Uterus (tissue), 4 donors: Measurements from ENCODE around the gene SLC4A7. TPM values are rescaled to one million over a fixed set of nuclear protein-coding genes. Genes with fewer than 3 reads are reported as not detected.
"Not testable (repeated sequence)": the region's sequence is repeated elsewhere in the genome, so short reads cannot be mapped to it uniquely, and the experiment has no call there.

Experiments
- DNase-seq, 2 donors: peaks; one replicate each; pipeline ENCODE4 v3.0.0-alpha.2; 2019 to 2020
- H3K27ac ChIP-seq, 2 donors: fragments of 200-600 bp; sonication (generic); 1 replicate in 1 of 2; 2 replicates in 1 of 2; pipeline ENCODE4 v1.5.1; 2016 to 2018
- H3K27me3 ChIP-seq, 2 donors: fragments of 200-600 bp; sonication (generic); one replicate each; pipeline ENCODE4 v1.5.1; 2018 to 2019; ENCODE audit warnings: control low read depth in 1 of 2
- H3K36me3 ChIP-seq, 2 donors: fragments of 200-600 bp; sonication (generic); one replicate each; pipeline ENCODE4 v1.5.1; 2019; ENCODE audit warnings: control low read depth in 1 of 2
- H3K4me1 ChIP-seq, 2 donors: fragments of 200-600 bp; sonication (generic); one replicate each; pipeline ENCODE4 v1.5.1; 2018 to 2019; ENCODE audit warnings: control low read depth in 1 of 2
- H3K4me3 ChIP-seq, 2 donors: fragments of 200-600 bp; sonication (generic); 1 replicate in 1 of 2; 2 replicates in 1 of 2; pipeline ENCODE4 v1.5.1; 2018 to 2019; ENCODE audit warnings: mild to moderate bottlenecking in 1 of 2
- H3K9me3 ChIP-seq, 2 donors: fragments of 200-600 bp; sonication (generic); one replicate each; pipeline ENCODE4 v1.5.1; 2019; ENCODE audit warnings: control low read depth in 1 of 2
- POLR2A ChIP-seq, 2 donors: fragments of 450-650 bp; IDR thresholded peaks; one replicate each; pipeline ENCODE4 v1.6.1; 2016; ENCODE audit warnings: antibody characterized with exemption in 2 of 2, mild to moderate bottlenecking in 1 of 2, moderate library complexity in 1 of 2
- intact Hi-C: fragments of 100-400 bp; cut with DNase I; formaldehyde crosslinking; loops from one replicate; pipeline ENCODE4 v1.15.1; 2023; ENCODE audit warnings: low total_unique reads
- total RNA-seq, 4 donors: library from RNA; depleted of rRNA in 3 of 4; stranded (reverse); fragments of >200 nt in 3 of 4; gene quantifications; one replicate each; pipeline versions ENCODE4 v1.1.0 to v1.2.4, GENCODE V29; 2014 to 2023
- TF ChIP-seq, protein P1 (sequence below), 4 experiments: fragments of 200-600 bp in 2 of 4; fragments of 450-650 bp in 2 of 4; sonication (generic) in 2 of 4; IDR thresholded peaks; one replicate each; pipeline ENCODE4 v1.5.1; 2016 to 2019; ENCODE audit warnings: antibody characterized with exemption in 4 of 4, mild to moderate bottlenecking in 2 of 4, moderate library complexity in 1 of 4
- donor health status: DM: yes; HTN: yes; CAD: no.

The SLC4A7 gene
- total RNA-seq, 4 donors from 2014 or later: 20.0 to 83.5 (median 37.2) TPM

DNA sequence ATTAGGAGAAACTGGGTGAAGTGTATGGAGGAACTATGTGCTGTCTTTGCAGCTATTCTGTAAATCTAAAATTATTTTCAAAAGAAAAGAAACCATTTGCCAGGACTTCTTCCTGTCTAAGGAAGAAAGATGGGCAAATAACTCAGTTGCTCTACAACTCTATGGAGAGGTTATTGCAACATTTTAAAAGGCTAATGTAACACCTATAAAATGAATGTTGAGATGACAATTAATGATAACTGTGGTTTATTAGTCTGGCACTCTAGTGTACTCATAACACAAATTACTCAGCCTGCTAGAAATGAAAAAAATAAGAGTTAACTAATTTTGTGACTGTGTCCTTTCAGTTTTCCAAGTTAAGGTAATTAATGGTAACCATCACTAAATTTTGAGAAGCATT, 32.3 kb downstream of the SLC4A7 start:
- intact Hi-C loops: no loop called here
- TF ChIP-seq, protein P1, sequence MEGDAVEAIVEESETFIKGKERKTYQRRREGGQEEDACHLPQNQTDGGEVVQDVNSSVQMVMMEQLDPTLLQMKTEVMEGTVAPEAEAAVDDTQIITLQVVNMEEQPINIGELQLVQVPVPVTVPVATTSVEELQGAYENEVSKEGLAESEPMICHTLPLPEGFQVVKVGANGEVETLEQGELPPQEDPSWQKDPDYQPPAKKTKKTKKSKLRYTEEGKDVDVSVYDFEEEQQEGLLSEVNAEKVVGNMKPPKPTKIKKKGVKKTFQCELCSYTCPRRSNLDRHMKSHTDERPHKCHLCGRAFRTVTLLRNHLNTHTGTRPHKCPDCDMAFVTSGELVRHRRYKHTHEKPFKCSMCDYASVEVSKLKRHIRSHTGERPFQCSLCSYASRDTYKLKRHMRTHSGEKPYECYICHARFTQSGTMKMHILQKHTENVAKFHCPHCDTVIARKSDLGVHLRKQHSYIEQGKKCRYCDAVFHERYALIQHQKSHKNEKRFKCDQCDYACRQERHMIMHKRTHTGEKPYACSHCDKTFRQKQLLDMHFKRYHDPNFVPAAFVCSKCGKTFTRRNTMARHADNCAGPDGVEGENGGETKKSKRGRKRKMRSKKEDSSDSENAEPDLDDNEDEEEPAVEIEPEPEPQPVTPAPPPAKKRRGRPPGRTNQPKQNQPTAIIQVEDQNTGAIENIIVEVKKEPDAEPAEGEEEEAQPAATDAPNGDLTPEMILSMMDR (IDR thresholded peaks at IDR 0.05): no peak
- no peak for TF ChIP-seq POLR2A (IDR thresholded peaks at IDR 0.05)
- no peak overlapping the region for H3K27ac ChIP-seq
- H3K36me3 ChIP-seq: no peaks in the 10 kb centered on the region
- H3K27me3 ChIP-seq: no peaks in the 10 kb centered on the region
- no peak for DNase-seq
- H3K4me3 ChIP-seq: no peak overlapping the region
- H3K4me1 ChIP-seq: no peaks in the 10 kb centered on the region
- H3K9me3 ChIP-seq: no peaks in the 10 kb centered on the region

DNA sequence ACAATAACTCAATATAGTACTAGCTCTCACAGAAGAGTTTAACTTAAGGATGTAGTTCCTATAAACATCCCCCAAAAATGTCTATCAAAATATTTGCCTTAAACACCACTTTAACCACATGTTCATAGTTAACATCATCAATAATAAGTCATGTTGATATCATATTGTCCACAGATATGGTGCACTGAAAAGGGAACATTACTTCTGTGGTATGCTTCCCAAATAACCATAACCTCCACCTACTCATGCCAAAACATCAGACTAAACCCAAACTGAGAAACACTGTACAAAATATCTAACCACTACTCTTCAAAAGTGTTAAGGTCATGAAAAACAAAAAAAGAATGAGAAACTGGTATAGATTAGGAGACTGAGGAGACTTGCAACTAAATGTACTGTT, 32.9 kb downstream of the SLC4A7 start:
- TF ChIP-seq, protein P1 (IDR thresholded peaks at IDR 0.05): no peak
- no peak for TF ChIP-seq POLR2A (IDR thresholded peaks at IDR 0.05)
- no peaks in the 10 kb centered on the region for H3K27me3 ChIP-seq
- intact Hi-C loops: no loop called here

DNA sequence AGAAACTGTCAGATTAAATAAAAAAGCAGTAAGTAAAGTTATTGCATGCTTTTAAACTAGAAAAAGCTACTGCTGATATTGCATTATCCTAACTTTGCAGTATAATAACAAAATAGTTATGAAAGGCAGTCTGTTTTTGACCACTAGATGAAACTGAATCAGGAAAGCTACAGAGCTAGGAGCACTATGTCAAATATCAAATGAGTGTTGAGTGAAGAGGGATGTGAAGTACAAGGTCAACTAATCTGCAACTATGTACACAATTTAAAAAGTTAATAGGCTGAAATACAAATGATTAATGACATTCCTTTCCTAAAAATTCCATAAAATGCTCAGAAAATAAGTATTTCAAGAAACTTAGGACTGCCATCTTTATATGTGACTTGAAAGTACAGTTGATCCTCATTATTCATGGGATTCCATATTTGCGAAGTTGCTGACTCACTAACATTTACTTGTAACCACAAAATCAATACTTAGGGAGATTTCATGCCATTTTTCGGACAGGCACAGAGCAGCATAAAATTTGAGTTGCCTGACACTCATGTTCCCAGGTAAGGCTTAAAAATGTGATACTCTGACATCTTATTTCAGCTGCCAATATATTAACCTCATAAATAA, 34.5 kb downstream of the SLC4A7 start:
- TF ChIP-seq, protein P1 (IDR thresholded peaks at IDR 0.05): no peak
- TF ChIP-seq POLR2A (IDR thresholded peaks at IDR 0.05): no peak
- intact Hi-C loops: no loop called here
- DNase-seq: no peak
- H3K27ac ChIP-seq: no peak overlapping the region
- H3K27me3 ChIP-seq: no peaks in the 10 kb centered on the region
- H3K36me3 ChIP-seq: no peaks in the 10 kb centered on the region
- no peaks in the 10 kb centered on the region for H3K9me3 ChIP-seq
- no peaks in the 10 kb centered on the region for H3K4me1 ChIP-seq
- no peak overlapping the region for H3K4me3 ChIP-seq

More for the DNA sequence above, 32.9 kb downstream of the SLC4A7 start:
- Histone ChIP-seq H3K27ac (no peak overlapping the region), H3K4me3 (no peak overlapping the region), H3K4me1 (no peaks in the 10 kb centered on the region), H3K36me3 (no peaks in the 10 kb centered on the region), H3K9me3 (no peaks in the 10 kb centered on the region)
- DNase-seq: no peak

DNA sequence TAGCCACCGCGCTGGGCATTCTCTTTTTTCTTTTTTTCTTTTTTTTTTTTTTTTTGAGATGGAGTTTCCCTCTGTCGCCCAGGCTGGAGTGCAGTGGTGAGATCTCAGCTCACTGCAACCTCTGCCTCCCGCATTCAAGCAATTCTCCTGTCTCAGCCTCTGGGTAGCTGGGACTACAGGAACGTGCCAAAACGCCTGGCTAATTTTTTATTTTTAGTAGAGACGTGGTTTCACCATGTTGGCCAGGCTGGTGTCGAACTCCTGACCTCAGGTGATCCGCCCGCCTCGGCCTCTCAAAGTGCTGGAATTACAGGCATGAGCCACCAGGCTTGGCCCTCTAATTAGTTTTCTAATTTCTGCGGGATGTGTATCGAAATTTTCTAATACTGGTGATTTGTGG, 41.2 kb downstream of the SLC4A7 start:
- H3K36me3 ChIP-seq, H3K4me1 ChIP-seq, H3K27me3 ChIP-seq, H3K4me3 ChIP-seq, intact Hi-C loops, DNase-seq, H3K27ac ChIP-seq, H3K9me3 ChIP-seq: not testable (repeated sequence)

DNA sequence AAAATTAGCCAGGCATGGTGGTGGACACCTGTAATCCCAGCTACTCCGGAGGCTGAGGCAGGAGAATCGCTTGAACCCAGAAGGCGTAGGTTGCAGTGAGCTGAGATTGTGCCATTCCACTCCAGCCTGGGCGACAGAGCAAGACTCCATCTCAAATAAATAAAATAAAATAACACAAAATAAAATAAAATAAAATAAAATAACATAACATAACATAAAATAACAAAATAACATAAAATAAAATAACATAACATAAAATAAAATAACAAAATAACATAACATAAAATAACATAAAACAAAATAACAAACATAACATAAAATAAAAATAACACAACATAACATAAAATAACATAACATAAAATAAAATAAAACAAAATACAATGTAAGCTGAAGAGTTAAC, 45.8 kb downstream of the SLC4A7 start:
- H3K27ac ChIP-seq, H3K27me3 ChIP-seq, DNase-seq, intact Hi-C loops, H3K4me3 ChIP-seq, H3K4me1 ChIP-seq, H3K36me3 ChIP-seq, H3K9me3 ChIP-seq: not testable (repeated sequence)

DNA sequence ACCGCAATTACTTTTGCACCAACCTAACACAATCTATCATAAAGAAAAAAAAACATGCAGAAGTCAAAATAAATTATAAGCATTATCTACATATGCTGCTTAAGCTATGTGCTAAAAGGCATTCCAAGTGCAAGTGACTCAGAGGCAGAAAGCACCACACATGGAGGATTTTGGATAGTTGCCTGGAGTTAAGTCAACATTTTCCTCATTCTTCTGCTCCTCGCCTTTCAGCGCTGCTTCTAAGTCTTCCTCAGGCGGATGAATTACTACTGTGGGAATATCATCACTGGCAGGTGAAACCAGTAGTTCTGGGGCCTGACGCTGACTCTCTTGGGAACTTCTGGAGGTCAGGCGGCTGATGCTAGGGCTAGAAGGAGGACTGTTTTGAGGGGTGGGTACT, 53.1 kb downstream of the SLC4A7 start:
- no peak overlapping the region for H3K27ac ChIP-seq
- no peak for DNase-seq
- H3K36me3 ChIP-seq: peaks cover 0 to 2% of the 10 kb centered on the region in 2 donors
- no peak overlapping the region for H3K4me3 ChIP-seq
- intact Hi-C loops: no loop called here
- no peaks in the 10 kb centered on the region for H3K9me3 ChIP-seq
- H3K4me1 ChIP-seq: no peaks in the 10 kb centered on the region
- no peaks in the 10 kb centered on the region for H3K27me3 ChIP-seq
- no peak for TF ChIP-seq POLR2A (IDR thresholded peaks at IDR 0.05)
- TF ChIP-seq, protein P1 (IDR thresholded peaks at IDR 0.05): no peak
